Calu3 (cell line): ENCODE data around the gene ZNF786. TPM values are rescaled to one million over a fixed set of nuclear protein-coding genes. Genes with fewer than 3 reads are reported as not detected.

ENCODE experiments used
- BruUV-seq: library from RNA; stranded (reverse); fragments of 400-500 nt; replicated peaks from 2 replicates; lab custom pipeline; 2021; lab: Mats Ljungman, UMichigan
- CTCF ChIA-PET: fragments of 300-600 bp; sonication (Branson Sonifier 250); formaldehyde crosslinking; loops from one replicate; lab custom pipeline; 2022; ENCODE audit warnings: antibody characterized with exemption; lab: Charles Lee
- DNase-seq: peaks from one replicate; pipeline ENCODE4 v3.0.0; 2022
- H3K27ac Mint-ChIP-seq: one replicate; pipeline ENCODE4 v1.8.0; 2022; ENCODE audit warnings: mixed read lengths; ENCODE audit not compliant: unreplicated experiment
- H3K27me3 Mint-ChIP-seq: one replicate; pipeline ENCODE4 v1.8.0; 2022; ENCODE audit warnings: mixed read lengths; ENCODE audit not compliant: unreplicated experiment
- H3K36me3 Mint-ChIP-seq: one replicate; pipeline ENCODE4 v1.8.0; 2022; ENCODE audit warnings: mild to moderate bottlenecking, moderate library complexity, mixed read lengths; ENCODE audit not compliant: insufficient read depth, unreplicated experiment
- H3K4me1 Mint-ChIP-seq: one replicate; pipeline ENCODE4 v1.8.0; 2022; ENCODE audit warnings: mild to moderate bottlenecking, low read depth, mixed read lengths; ENCODE audit not compliant: unreplicated experiment
- H3K4me3 Mint-ChIP-seq: one replicate; pipeline ENCODE4 v1.8.0; 2022; ENCODE audit warnings: mild to moderate bottlenecking, low read depth, moderate library complexity, mixed read lengths; ENCODE audit not compliant: unreplicated experiment
- H3K9me3 Mint-ChIP-seq: one replicate; pipeline ENCODE4 v1.8.0; 2022; ENCODE audit warnings: low read depth, mixed read lengths; ENCODE audit not compliant: unreplicated experiment
- intact Hi-C: fragments of 100-400 bp; cut with micrococcal nuclease; formaldehyde crosslinking; loops from one replicate; pipeline ENCODE4 v1.10.0; 2022; ENCODE audit not compliant: unreplicated experiment
- total RNA-seq: library from RNA; stranded (reverse); gene quantifications from 2 replicates; pipeline ENCODE4 v1.2.3, GENCODE V29; 2022
- TF ChIP-seq, protein P1 (sequence below): fragments of 200-600 bp; IDR thresholded peaks from one replicate; pipeline ENCODE4 v1.8.0; 2022; ENCODE audit warnings: antibody characterized with exemption; ENCODE audit not compliant: unreplicated experiment

Gene ZNF786
- total RNA-seq, 1 experiment from 2014 or later = 9.8 TPM

- Mint-ChIP-seq H3K4me1 (no peaks in the 10 kb centered on the region), H3K9me3 (peaks cover 3% of the 10 kb centered on the region), H3K36me3 (no peaks in the 10 kb centered on the region), H3K27ac (no peak overlapping the region), H3K4me3 (no peak overlapping the region), H3K27me3 (no peaks in the 10 kb centered on the region)
- TF ChIP-seq, protein P1, sequence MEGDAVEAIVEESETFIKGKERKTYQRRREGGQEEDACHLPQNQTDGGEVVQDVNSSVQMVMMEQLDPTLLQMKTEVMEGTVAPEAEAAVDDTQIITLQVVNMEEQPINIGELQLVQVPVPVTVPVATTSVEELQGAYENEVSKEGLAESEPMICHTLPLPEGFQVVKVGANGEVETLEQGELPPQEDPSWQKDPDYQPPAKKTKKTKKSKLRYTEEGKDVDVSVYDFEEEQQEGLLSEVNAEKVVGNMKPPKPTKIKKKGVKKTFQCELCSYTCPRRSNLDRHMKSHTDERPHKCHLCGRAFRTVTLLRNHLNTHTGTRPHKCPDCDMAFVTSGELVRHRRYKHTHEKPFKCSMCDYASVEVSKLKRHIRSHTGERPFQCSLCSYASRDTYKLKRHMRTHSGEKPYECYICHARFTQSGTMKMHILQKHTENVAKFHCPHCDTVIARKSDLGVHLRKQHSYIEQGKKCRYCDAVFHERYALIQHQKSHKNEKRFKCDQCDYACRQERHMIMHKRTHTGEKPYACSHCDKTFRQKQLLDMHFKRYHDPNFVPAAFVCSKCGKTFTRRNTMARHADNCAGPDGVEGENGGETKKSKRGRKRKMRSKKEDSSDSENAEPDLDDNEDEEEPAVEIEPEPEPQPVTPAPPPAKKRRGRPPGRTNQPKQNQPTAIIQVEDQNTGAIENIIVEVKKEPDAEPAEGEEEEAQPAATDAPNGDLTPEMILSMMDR = no peak
- no TSS peak for BruUV-seq
- CTCF ChIA-PET = no interaction called here
- intact Hi-C loops = no loop called here
- no peak for DNase-seq
Observed at GRCh38 chr7:149084407-149084806, 6.1 kb downstream of the ZNF786 start.

GRCh38 chr7:149081914-149082313 lies 8.6 kb downstream of the ZNF786 start:
- no peak overlapping the region for H3K27ac Mint-ChIP-seq
- peaks cover under 1% of the 10 kb centered on the region for H3K36me3 Mint-ChIP-seq
- no peaks in the 10 kb centered on the region for H3K4me1 Mint-ChIP-seq
- no peak for DNase-seq
- no peak overlapping the region for H3K4me3 Mint-ChIP-seq
- H3K9me3 Mint-ChIP-seq = peaks cover 3% of the 10 kb centered on the region
- CTCF ChIA-PET = no interaction called here
- BruUV-seq = no TSS peak
- TF ChIP-seq, protein P1 = no peak
- intact Hi-C loops = no loop called here
- H3K27me3 Mint-ChIP-seq = no peaks in the 10 kb centered on the region

GRCh38 chr7:149077594-149077993 lies 12.9 kb downstream of the ZNF786 start:
- no TSS peak for BruUV-seq
- H3K9me3 Mint-ChIP-seq = no peaks in the 10 kb centered on the region
- intact Hi-C loops = no loop called here
- DNase-seq = no peak
- no peak overlapping the region for H3K4me3 Mint-ChIP-seq
- no peak overlapping the region for H3K27ac Mint-ChIP-seq
- peaks cover 6% of the 10 kb centered on the region for H3K36me3 Mint-ChIP-seq
- no peaks in the 10 kb centered on the region for H3K4me1 Mint-ChIP-seq
- H3K27me3 Mint-ChIP-seq = no peaks in the 10 kb centered on the region
- CTCF ChIA-PET = no interaction called here
- TF ChIP-seq, protein P1 = no peak

- intact Hi-C loops = no loop called here
- H3K27ac Mint-ChIP-seq = no peak overlapping the region
Observed at GRCh38 chr7:149075286-149075685, 15.2 kb downstream of the ZNF786 start.

More at GRCh38 chr7:149075286-149075685, 15.2 kb downstream of the ZNF786 start:
- peaks cover 13% of the 10 kb centered on the region for H3K36me3 Mint-ChIP-seq
- no peak overlapping the region for H3K4me3 Mint-ChIP-seq
- H3K27me3 Mint-ChIP-seq = no peaks in the 10 kb centered on the region
- BruUV-seq = no TSS peak
- TF ChIP-seq, protein P1 = no peak
- H3K9me3 Mint-ChIP-seq = no peaks in the 10 kb centered on the region
- no peaks in the 10 kb centered on the region for H3K4me1 Mint-ChIP-seq
- CTCF ChIA-PET = no interaction called here
- no peak for DNase-seq
